Measurements from ENCODE around the gene RAPGEF2.

GRCh38 chr4:159227378-159227777 lies 124.5 kb downstream of the RAPGEF2 start:
- TF ChIP-seq ZFP3 (CRISPR knock-in tag; IDR thresholded peaks at IDR 0.05), result no peak
- TF ChIP-seq ESRRG (CRISPR knock-in tag; IDR thresholded peaks at IDR 0.05), result no peak
- TF ChIP-seq, protein P1, sequence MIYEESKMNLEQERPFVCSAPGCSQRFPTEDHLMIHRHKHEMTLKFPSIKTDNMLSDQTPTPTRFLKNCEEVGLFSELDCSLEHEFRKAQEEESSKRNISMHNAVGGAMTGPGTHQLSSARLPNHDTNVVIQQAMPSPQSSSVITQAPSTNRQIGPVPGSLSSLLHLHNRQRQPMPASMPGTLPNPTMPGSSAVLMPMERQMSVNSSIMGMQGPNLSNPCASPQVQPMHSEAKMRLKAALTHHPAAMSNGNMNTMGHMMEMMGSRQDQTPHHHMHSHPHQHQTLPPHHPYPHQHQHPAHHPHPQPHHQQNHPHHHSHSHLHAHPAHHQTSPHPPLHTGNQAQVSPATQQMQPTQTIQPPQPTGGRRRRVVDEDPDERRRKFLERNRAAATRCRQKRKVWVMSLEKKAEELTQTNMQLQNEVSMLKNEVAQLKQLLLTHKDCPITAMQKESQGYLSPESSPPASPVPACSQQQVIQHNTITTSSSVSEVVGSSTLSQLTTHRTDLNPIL (CRISPR knock-in tag; IDR thresholded peaks at IDR 0.05; ENCODE audit: low read depth), result no peak
- TF ChIP-seq ISL1 (CRISPR knock-in tag; IDR thresholded peaks at IDR 0.05), result no peak
- TF ChIP-seq PATZ1 (CRISPR knock-in tag; IDR thresholded peaks at IDR 0.05; ENCODE audit: borderline replicate concordance), result no peak
- no peak for TF ChIP-seq TCF4 (CRISPR knock-in tag; IDR thresholded peaks at IDR 0.05; ENCODE audit: borderline replicate concordance)
- TF ChIP-seq POU6F1 (CRISPR knock-in tag; IDR thresholded peaks at IDR 0.05; ENCODE audit: borderline replicate concordance, low read depth), result no peak
- no peak for TF ChIP-seq ZNF70 (CRISPR knock-in tag; IDR thresholded peaks at IDR 0.05)
